GM13976 (cell line): Measurements from ENCODE around the gene PGLYRP2.

Experiments used
- DNase-seq: peaks from one replicate; pipeline ENCODE4 v3.0.0; 2012; ENCODE audit warnings: low spot score
- CTCF ChIP-seq: IDR thresholded peaks from 2 replicates; pipeline ENCODE4 v1.5.1; 2012; ENCODE audit warnings: borderline replicate concordance, mild to moderate bottlenecking; ENCODE audit not compliant: insufficient read depth; ENCODE audit errors: extremely low read depth, missing control alignments, control extremely low read depth
- in situ Hi-C: fragments of 300-500 bp; cut with MboI; formaldehyde crosslinking; loops from one replicate; pipeline ENCODE4 v1.12.0; 2022; ENCODE audit warnings: low sequenced_read_pairs, mixed read lengths, inconsistent platforms; ENCODE audit not compliant: unreplicated experiment

The PGLYRP2 gene

GRCh38 chr19:15443838-15444237 lies 35.5 kb downstream of the PGLYRP2 start:
- in situ Hi-C loops, result no loop called here
- no peak for DNase-seq
- TF ChIP-seq CTCF, result no peak

GRCh38 chr19:15443325-15443724 lies 36.0 kb downstream of the PGLYRP2 start:
- no peak for DNase-seq
- in situ Hi-C loops, result no loop called here
- TF ChIP-seq CTCF, result no peak

GRCh38 chr19:15442142-15442920 lies 37.0 kb downstream of the PGLYRP2 start:
- no peak for TF ChIP-seq CTCF
- DNase-seq, result no peak
- in situ Hi-C loops, result no loop called here

- in situ Hi-C loops, result no loop called here
- TF ChIP-seq CTCF, result no peak
- DNase-seq, result no peak
Observed at GRCh38 chr19:15441317-15441716, 38.0 kb downstream of the PGLYRP2 start.

- in situ Hi-C loops, result no loop called here
- no peak for TF ChIP-seq CTCF
- no peak for DNase-seq
Observed at GRCh38 chr19:15439821-15440641, 39.3 kb downstream of the PGLYRP2 start.

GRCh38 chr19:15439078-15439799 lies 40.1 kb downstream of the PGLYRP2 start:
- in situ Hi-C loops, result no loop called here
- DNase-seq, result no peak
- TF ChIP-seq CTCF, result no peak
